SK-N-SH (cell line): ENCODE measurements around the gene EGF. TPM values are rescaled to one million over a fixed set of nuclear protein-coding genes. Genes with fewer than 3 reads are reported as not detected.

Experiments
- CTCF ChIA-PET: fragments of 300-600, 350-600 bp; formaldehyde crosslinking; extraction: SDS; loops from one replicate; lab custom pipeline; 2021; lab: Yijun Ruan, JAX
- POLR2A ChIA-PET: fragments of 350-600 bp; sonication (Branson Sonifier 250); formaldehyde crosslinking; extraction: SDS; loops from one replicate; lab custom pipeline; 2020; ENCODE audit warnings: antibody characterized with exemption, inconsistent platforms; lab: Yijun Ruan, JAX
- DNase-seq: peaks from one replicate; pipeline ENCODE4 v3.0.0; 2012
- H2AFZ ChIP-seq: fragments of 200-600 bp; sonication (generic); 2 replicates; pipeline ENCODE4 v1.8.1; 2016; ENCODE audit warnings: antibody characterized with exemption, mild to moderate bottlenecking, low read depth
- H3F3A ChIP-seq: fragments of 200-600 bp; sonication (generic); replicated peaks from 2 replicates; pipeline ENCODE3; 2016; ENCODE audit warnings: antibody characterized with exemption, mild to moderate bottlenecking; ENCODE audit not compliant: insufficient read depth
- H3K27ac ChIP-seq, 2 experiments: fragments of 200-500 bp in 1 of 2; fragments of 200-600 bp in 1 of 2; sonication (Bioruptor generic) in 1 of 2; sonication (generic), shearing (Covaris generic) in 1 of 2; 2 replicates each; pipeline versions ENCODE4 v1.5.1 to v1.6.1; 2014 to 2016; ENCODE audit warnings: low read depth in 2 of 2, inconsistent platforms in 1 of 2, low read length in 1 of 2, mild to moderate bottlenecking in 1 of 2, mixed read lengths in 1 of 2
- H3K27me3 ChIP-seq: fragments of 200-600 bp; sonication (generic), shearing (Covaris generic); 2 replicates; pipeline ENCODE4 v1.6.1; 2016; ENCODE audit warnings: mixed run types; ENCODE audit not compliant: insufficient read depth
- H3K36me3 ChIP-seq, 2 experiments: fragments of 200-500 bp in 1 of 2; fragments of 200-600 bp in 1 of 2; sonication (Bioruptor generic) in 1 of 2; sonication (generic) in 1 of 2; replicated peaks in 1 of 2; 2 replicates each; pipeline versions ENCODE3 to v1.5.1; 2014 to 2016; ENCODE audit warnings: low read length in 1 of 2, mild to moderate bottlenecking in 1 of 2; ENCODE audit not compliant: insufficient read depth in 2 of 2, control insufficient read depth in 1 of 2
- H3K4me1 ChIP-seq, 2 experiments: fragments of 200-500 bp in 1 of 2; fragments of 200-600 bp in 1 of 2; sonication (Bioruptor generic) in 1 of 2; sonication (generic), shearing (Covaris generic) in 1 of 2; 2 replicates each; pipeline versions ENCODE4 v1.5.1 to v1.6.1; 2014 to 2016; ENCODE audit warnings: low read depth in 1 of 2, low read length in 1 of 2, mixed run types in 1 of 2; ENCODE audit not compliant: insufficient read depth in 2 of 2, control insufficient read depth in 1 of 2
- H3K4me2 ChIP-seq: fragments of 200-600 bp; sonication (generic), shearing (Covaris generic); 2 replicates; pipeline ENCODE4 v1.6.1; 2017; ENCODE audit warnings: mixed run types
- H3K4me3 ChIP-seq, 2 experiments: fragments of 200-500 bp in 1 of 2; fragments of 200-600 bp in 1 of 2; sonication (Bioruptor generic) in 1 of 2; sonication (generic), shearing (Covaris generic) in 1 of 2; 2 replicates each; pipeline versions ENCODE4 v1.5.1 to v1.8.1; 2014 to 2016; ENCODE audit warnings: low read depth in 2 of 2, inconsistent platforms in 1 of 2, low read length in 1 of 2, mild to moderate bottlenecking in 1 of 2, mixed read lengths in 1 of 2, moderate library complexity in 1 of 2
- H3K79me2 ChIP-seq: fragments of 200-600 bp; sonication (generic); 2 replicates; pipeline ENCODE4 v1.8.1; 2017; ENCODE audit warnings: mild to moderate bottlenecking; ENCODE audit not compliant: insufficient read depth
- H3K9ac ChIP-seq: fragments of 200-600 bp; sonication (generic); 2 replicates; pipeline ENCODE4 v1.6.1; 2017; ENCODE audit warnings: mixed run types
- H3K9me2 ChIP-seq: fragments of 200-600 bp; sonication (generic); 2 replicates; pipeline ENCODE4 v1.6.1; 2017; ENCODE audit warnings: mixed run types
- H3K9me3 ChIP-seq: fragments of 200-600 bp; sonication (generic); 2 replicates; pipeline ENCODE4 v1.6.1; 2017; ENCODE audit warnings: mixed run types, mild to moderate bottlenecking, moderate library complexity
- H4K20me1 ChIP-seq: fragments of 200-600 bp; sonication (generic); 2 replicates; pipeline ENCODE4 v1.6.1; 2017; ENCODE audit warnings: mild to moderate bottlenecking, mixed run types; ENCODE audit not compliant: insufficient read depth
- EP300 ChIP-seq, 2 experiments: IDR thresholded peaks; 2 replicates each; pipeline versions ENCODE4 v1.4.0 to v1.6.1; 2012; ENCODE audit warnings: borderline replicate concordance in 1 of 2, low read depth in 1 of 2, low read length in 1 of 2
- EZH2phosphoT487 ChIP-seq: fragments of 200-600 bp; sonication (generic); IDR thresholded peaks from 2 replicates; pipeline ENCODE4 v1.6.1; 2017; ENCODE audit warnings: low read depth, mixed run types, mild to moderate bottlenecking, antibody characterized with exemption, moderate library complexity, borderline replicate concordance
- FOSL2 ChIP-seq: IDR thresholded peaks from 2 replicates; pipeline ENCODE4 v1.4.0; 2012; ENCODE audit warnings: low read depth, mild to moderate bottlenecking, moderate library complexity, borderline replicate concordance
- GABPA ChIP-seq: IDR thresholded peaks from 2 replicates; pipeline ENCODE4 v1.4.0; 2012; ENCODE audit warnings: low read depth, mild to moderate bottlenecking
- GATA2 ChIP-seq: sonication (generic); formaldehyde crosslinking; IDR thresholded peaks from 2 replicates; pipeline ENCODE4 v1.5.0; 2020; ENCODE audit warnings: mild to moderate bottlenecking, missing genetic modification reagents
- JUND ChIP-seq: IDR thresholded peaks from 2 replicates; pipeline ENCODE4 v1.4.0; 2012
- NFIC ChIP-seq: IDR thresholded peaks from 2 replicates; pipeline ENCODE4 v1.4.0; 2012; ENCODE audit warnings: borderline replicate concordance
- RCOR1 ChIP-seq: fragments of 150-350 bp; IDR thresholded peaks from 2 replicates; pipeline ENCODE4 v1.6.1; 2017; ENCODE audit warnings: antibody characterized with exemption, low read length
- RFX5 ChIP-seq: IDR thresholded peaks from 2 replicates; pipeline ENCODE4 v1.6.1; 2012; ENCODE audit warnings: mild to moderate bottlenecking, improper control_type of control experiment, low read length
- TCF12 ChIP-seq: IDR thresholded peaks from 2 replicates; pipeline ENCODE4 v1.4.0; 2012
- YY1 ChIP-seq: IDR thresholded peaks from 2 replicates; pipeline ENCODE4 v1.4.0; 2012; ENCODE audit warnings: low read depth, mild to moderate bottlenecking
- WGBS: methylation state at CpG from one replicate; pipeline ENCODE4 v1.1.6; 2017; ENCODE audit warnings: low lambda C conversion rate; 5-methylcytosine and 5-hydroxymethylcytosine counted together
- polyA plus RNA-seq, 3 experiments: library from polyadenylated mRNA; depleted of rRNA; stranded (reverse); fragments of >200 nt; gene quantifications; 2 replicates each; pipeline ENCODE4 v1.2.3, GENCODE V29; 2012
- TF ChIP-seq, protein P1 (sequence below): IDR thresholded peaks from 2 replicates; pipeline ENCODE4; 2012
- TF ChIP-seq, protein P2 (sequence below): IDR thresholded peaks from 2 replicates; pipeline ENCODE4 v1.4.0; 2012; ENCODE audit warnings: low read depth
- TF ChIP-seq, protein P3 (sequence below): IDR thresholded peaks from 2 replicates; pipeline ENCODE4 v1.6.1; 2012; ENCODE audit warnings: mild to moderate bottlenecking, low read depth, low read length, moderate library complexity
- TF ChIP-seq, protein P4 (sequence below): fragments of 150-350 bp; IDR thresholded peaks from 2 replicates; pipeline ENCODE4 v1.6.1; 2017; ENCODE audit warnings: antibody characterized with exemption, low read length, low read depth, borderline replicate concordance
- TF ChIP-seq, protein P5 (sequence below): fragments of 200-600 bp; sonication (generic); IDR thresholded peaks from 2 replicates; pipeline ENCODE4 v1.6.1; 2017; ENCODE audit warnings: antibody characterized with exemption, mild to moderate bottlenecking, moderate library complexity

EGF gene
- polyA plus RNA-seq, 1 of the 3 experiments (the other 2 are of a cell fraction): 0.89 TPM

DNA sequence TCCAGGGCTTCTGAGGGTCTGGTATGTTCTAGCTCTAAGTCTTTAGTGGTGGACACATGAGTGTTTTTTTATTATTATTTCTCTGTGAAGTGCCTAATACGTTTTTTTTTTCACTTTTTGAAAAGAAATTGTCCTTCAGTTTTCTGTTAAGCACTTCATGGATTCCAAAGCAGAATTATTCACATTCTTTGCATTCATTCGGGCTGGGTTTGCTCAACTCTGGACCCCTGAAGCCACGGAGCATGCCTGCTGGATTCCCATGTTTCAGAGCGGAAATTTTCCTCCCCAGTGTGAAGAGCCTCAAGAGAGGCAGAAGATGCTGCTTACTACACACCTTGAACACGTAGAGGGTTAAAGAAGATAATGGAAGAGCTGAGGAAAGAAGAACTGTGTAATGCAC lies 107.5 kb downstream of the EGF start:
- Histone ChIP-seq H3K9ac (no peak overlapping the region), H4K20me1 (no peaks in the 10 kb centered on the region), H3K27me3 (no peaks in the 10 kb centered on the region; the same call in 1 of the 2 replicates), H3K4me3 (no peak overlapping the region), H3K36me3 (no peaks in the 10 kb centered on the region), H3K4me1 (no peaks in the 10 kb centered on the region), H3K9me3 (no peaks in the 10 kb centered on the region), H2AFZ (peak overlapping the region; percentile 47; the same call in 1 of the 2 replicates), H3F3A (no peaks in the 10 kb centered on the region), H3K79me2 (no peaks in the 10 kb centered on the region), H3K27ac (no peak overlapping the region), H3K4me2 (no peak overlapping the region), H3K9me2 (no peaks in the 10 kb centered on the region)
- ChIA-PET POLR2A (no interaction called here), CTCF (interaction anchor here (0.9 to 2.4 kb wide), 7 partner anchors 14 to 498 kb away, joined by 3 to 11 read pairs (median 5); no protein-coding TSS in a partner anchor)
- DNase-seq: no peak
- WGBS: 44% methylated on average over 5 of the region's 5 CpGs
- TF ChIP-seq EZH2phosphoT487 (no peak), FOSL2 (no peak), GATA2 (CRISPR knock-in tag) (no peak), RFX5 (no peak), TCF12 (no peak), YY1 (no peak), RCOR1 (no peak), EP300 (IDR thresholded peaks at IDR 0.05; ENCODE audit: borderline replicate concordance in 1 of 2, low read depth in 1 of 2, low read length in 1 of 2) (no peak), JUND (no peak), NFIC (no peak), GABPA (no peak)
- TF ChIP-seq, protein P1, sequence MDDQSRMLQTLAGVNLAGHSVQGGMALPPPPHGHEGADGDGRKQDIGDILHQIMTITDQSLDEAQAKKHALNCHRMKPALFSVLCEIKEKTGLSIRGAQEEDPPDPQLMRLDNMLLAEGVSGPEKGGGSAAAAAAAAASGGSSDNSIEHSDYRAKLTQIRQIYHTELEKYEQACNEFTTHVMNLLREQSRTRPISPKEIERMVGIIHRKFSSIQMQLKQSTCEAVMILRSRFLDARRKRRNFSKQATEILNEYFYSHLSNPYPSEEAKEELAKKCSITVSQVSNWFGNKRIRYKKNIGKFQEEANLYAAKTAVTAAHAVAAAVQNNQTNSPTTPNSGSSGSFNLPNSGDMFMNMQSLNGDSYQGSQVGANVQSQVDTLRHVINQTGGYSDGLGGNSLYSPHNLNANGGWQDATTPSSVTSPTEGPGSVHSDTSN: no peak
- TF ChIP-seq, protein P2, sequence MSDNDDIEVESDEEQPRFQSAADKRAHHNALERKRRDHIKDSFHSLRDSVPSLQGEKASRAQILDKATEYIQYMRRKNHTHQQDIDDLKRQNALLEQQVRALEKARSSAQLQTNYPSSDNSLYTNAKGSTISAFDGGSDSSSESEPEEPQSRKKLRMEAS: no peak
- TF ChIP-seq, protein P3, sequence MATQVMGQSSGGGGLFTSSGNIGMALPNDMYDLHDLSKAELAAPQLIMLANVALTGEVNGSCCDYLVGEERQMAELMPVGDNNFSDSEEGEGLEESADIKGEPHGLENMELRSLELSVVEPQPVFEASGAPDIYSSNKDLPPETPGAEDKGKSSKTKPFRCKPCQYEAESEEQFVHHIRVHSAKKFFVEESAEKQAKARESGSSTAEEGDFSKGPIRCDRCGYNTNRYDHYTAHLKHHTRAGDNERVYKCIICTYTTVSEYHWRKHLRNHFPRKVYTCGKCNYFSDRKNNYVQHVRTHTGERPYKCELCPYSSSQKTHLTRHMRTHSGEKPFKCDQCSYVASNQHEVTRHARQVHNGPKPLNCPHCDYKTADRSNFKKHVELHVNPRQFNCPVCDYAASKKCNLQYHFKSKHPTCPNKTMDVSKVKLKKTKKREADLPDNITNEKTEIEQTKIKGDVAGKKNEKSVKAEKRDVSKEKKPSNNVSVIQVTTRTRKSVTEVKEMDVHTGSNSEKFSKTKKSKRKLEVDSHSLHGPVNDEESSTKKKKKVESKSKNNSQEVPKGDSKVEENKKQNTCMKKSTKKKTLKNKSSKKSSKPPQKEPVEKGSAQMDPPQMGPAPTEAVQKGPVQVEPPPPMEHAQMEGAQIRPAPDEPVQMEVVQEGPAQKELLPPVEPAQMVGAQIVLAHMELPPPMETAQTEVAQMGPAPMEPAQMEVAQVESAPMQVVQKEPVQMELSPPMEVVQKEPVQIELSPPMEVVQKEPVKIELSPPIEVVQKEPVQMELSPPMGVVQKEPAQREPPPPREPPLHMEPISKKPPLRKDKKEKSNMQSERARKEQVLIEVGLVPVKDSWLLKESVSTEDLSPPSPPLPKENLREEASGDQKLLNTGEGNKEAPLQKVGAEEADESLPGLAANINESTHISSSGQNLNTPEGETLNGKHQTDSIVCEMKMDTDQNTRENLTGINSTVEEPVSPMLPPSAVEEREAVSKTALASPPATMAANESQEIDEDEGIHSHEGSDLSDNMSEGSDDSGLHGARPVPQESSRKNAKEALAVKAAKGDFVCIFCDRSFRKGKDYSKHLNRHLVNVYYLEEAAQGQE: no peak
- TF ChIP-seq, protein P4, sequence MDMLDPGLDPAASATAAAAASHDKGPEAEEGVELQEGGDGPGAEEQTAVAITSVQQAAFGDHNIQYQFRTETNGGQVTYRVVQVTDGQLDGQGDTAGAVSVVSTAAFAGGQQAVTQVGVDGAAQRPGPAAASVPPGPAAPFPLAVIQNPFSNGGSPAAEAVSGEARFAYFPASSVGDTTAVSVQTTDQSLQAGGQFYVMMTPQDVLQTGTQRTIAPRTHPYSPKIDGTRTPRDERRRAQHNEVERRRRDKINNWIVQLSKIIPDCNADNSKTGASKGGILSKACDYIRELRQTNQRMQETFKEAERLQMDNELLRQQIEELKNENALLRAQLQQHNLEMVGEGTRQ: no peak
- TF ChIP-seq, protein P5, sequence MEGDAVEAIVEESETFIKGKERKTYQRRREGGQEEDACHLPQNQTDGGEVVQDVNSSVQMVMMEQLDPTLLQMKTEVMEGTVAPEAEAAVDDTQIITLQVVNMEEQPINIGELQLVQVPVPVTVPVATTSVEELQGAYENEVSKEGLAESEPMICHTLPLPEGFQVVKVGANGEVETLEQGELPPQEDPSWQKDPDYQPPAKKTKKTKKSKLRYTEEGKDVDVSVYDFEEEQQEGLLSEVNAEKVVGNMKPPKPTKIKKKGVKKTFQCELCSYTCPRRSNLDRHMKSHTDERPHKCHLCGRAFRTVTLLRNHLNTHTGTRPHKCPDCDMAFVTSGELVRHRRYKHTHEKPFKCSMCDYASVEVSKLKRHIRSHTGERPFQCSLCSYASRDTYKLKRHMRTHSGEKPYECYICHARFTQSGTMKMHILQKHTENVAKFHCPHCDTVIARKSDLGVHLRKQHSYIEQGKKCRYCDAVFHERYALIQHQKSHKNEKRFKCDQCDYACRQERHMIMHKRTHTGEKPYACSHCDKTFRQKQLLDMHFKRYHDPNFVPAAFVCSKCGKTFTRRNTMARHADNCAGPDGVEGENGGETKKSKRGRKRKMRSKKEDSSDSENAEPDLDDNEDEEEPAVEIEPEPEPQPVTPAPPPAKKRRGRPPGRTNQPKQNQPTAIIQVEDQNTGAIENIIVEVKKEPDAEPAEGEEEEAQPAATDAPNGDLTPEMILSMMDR: no peak
